ENCODE measurements around the gene IER5. TPM values are rescaled to one million over a fixed set of nuclear protein-coding genes. Genes with fewer than 3 reads are reported as not detected.

IER5 gene
- total and polyA plus RNA-seq, 2 of the 13 experiments (the other 11 are each of a cell fraction or from before 2014, with no cell fraction given): 2.5 to 3.5 TPM

DNA sequence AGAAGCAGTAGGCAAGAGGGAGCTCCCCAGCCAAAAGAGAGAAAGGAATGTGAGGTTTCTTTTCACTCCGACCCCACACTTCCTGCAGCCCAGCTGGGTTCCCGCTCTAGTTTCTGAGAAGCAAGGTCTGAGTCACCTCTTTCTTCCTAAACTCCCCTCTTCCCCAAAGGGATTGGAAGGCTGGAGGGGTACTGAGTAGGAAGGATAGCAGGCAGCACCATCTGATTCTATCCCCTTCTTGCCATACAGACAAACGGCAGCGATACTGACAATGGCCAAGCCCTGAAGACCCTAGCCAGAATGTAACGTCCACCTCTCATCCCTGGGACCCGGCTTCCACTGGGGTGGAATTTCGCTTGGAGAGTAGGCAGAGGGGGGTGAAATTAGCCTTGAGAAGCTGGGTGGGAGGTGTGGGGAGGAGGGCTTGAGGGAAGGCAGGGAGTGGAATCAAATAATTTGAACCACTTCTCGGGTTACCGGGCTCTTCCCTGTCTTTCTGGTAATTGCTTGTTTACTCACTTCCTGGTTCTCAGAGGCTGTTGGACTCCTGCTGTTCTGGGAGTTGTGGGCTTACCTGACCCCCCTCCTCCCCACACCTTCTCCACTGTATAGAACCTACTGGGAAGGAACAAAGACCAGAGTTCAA, 13.2 kb downstream of the IER5 start (continued):
- no peak for TF ChIP-seq TMF1 (CRISPR knock-in tag; IDR thresholded peaks at IDR 0.05; ENCODE audit: low read depth)
- TF ChIP-seq MED8 (CRISPR knock-in tag; IDR thresholded peaks at IDR 0.05; ENCODE audit: insufficient replicate concordance): no peak
- no peak for TF ChIP-seq ZFAT (CRISPR knock-in tag; conservative IDR thresholded peaks at IDR 0.05)
- TF ChIP-seq, protein P1, sequence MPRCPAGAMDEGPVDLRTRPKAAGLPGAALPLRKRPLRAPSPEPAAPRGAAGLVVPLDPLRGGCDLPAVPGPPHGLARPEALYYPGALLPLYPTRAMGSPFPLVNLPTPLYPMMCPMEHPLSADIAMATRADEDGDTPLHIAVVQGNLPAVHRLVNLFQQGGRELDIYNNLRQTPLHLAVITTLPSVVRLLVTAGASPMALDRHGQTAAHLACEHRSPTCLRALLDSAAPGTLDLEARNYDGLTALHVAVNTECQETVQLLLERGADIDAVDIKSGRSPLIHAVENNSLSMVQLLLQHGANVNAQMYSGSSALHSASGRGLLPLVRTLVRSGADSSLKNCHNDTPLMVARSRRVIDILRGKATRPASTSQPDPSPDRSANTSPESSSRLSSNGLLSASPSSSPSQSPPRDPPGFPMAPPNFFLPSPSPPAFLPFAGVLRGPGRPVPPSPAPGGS (CRISPR knock-in tag; IDR thresholded peaks at IDR 0.05): no peak
- TF ChIP-seq ZNF207 (IDR thresholded peaks at IDR 0.05; ENCODE audit: borderline replicate concordance): no peak

DNA sequence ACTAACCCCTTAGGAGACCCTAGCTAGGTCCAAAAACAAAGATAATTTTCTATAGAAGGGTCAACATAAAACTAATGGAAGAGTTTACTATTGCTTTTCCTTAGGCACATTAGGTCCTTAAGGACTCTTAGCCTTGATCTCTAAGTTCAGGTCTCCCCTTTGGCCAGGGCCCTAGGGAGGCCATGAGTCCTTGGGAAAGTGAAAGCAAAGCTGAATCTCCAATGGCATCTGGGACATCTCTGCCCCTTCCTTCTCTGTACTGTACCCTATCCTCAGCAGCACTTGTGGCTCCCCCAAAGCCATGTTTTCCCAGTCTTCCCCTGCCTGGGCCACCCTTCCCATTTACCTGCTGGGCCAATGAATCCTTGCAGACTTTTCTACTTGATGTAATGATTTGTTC, 14.3 kb downstream of the IER5 start:
- Histone ChIP-seq H4K20me1 (ENCODE audit: insufficient read depth, low read length) (no peaks in the 10 kb centered on the region), H3K4me2 (ENCODE audit: low read depth, low read length) (peak overlapping the region; percentile 26; the same call in 1 of the 2 replicates), H2AFZ (ENCODE audit: low read length) (no peak overlapping the region), H3K79me2 (ENCODE audit: insufficient read depth, low read length) (no peaks in the 10 kb centered on the region), H3K9ac (ENCODE audit: insufficient read depth, low read depth, low read length) (no peak overlapping the region), H3K4me1 (ENCODE audit: insufficient read depth, low read length) (peaks cover 95% of the 10 kb centered on the region), H3K9me3 (ENCODE audit: low read length) (no peaks in the 10 kb centered on the region), H3K4me3 (replicated peaks in 1 of 3; ENCODE audit: insufficient read depth in 1 of 3, low read depth in 2 of 3, low read length in 3 of 3) (no peak overlapping the region), H3K27ac (ENCODE audit: extremely low read length, insufficient read depth, low read length) (no peak overlapping the region), H3K36me3 (replicated peaks in 1 of 2; ENCODE audit: control insufficient read depth in 1 of 2, insufficient read depth in 2 of 2, low read length in 2 of 2) (no peaks in the 10 kb centered on the region), H3K27me3 (ENCODE audit: control insufficient read depth in 1 of 2, insufficient read depth in 2 of 2, low read length in 2 of 2) (peaks cover 0 to 14% of the 10 kb centered on the region in 2 experiments; a peak in 2 of 5 replicates)
- no peak for FAIRE-seq
- no peak for ATAC-seq
- intact Hi-C loops (cut with micrococcal nuclease; ENCODE audit: unreplicated experiment): no loop called here
- BruUV-seq (replicated peaks): no TSS peak
- CTCF ChIA-PET (ENCODE audit: low intra/inter-chr PET ratio, low total read pairs): no interaction called here
- no peak for DNase-seq (ENCODE audit: low spot score)
- POLR2A ChIA-PET: interaction anchor here (1.0 to 3.2 kb wide), 4 partner anchors 10 to 80 kb away, joined by 4 to 57 read pairs (median 6); partner anchors contain the start of genes IER5 and STX6
- in situ Hi-C loops (cut with HindIII; ENCODE audit: extremely low pct_ligation_motif_present, low pct_unique_long_range_greater_than_20kb): no loop called here
- TF ChIP-seq KDM5A (IDR thresholded peaks at IDR 0.05; ENCODE audit: borderline replicate concordance, low read length): no peak
